Hematopoietic multipotent progenitor cell treated with erythropoietin and hydrocortisone succinate and interleukin-3 and kit ligand, for 4 days (in vitro differentiated cells): ENCODE data around the gene DNAH9.
"Not testable (repeated sequence)": the region's sequence is repeated elsewhere in the genome, so short reads cannot be mapped to it uniquely, and the experiment has no call there.

Experiments used
- DNase-seq: peaks from one replicate; pipeline ENCODE4 v3.0.0-alpha.2; 2015

Gene DNAH9

GRCh38 chr17:11928436-11928835 is 330.2 kb downstream of the DNAH9 start:
- DNase-seq, result peak; percentile 70

GRCh38 chr17:11932337-11932898 is 334.1 kb downstream of the DNAH9 start:
- DNase-seq, result no peak

- peak; percentile 78 for DNase-seq
Observed at GRCh38 chr17:11935734-11936406, 337.6 kb downstream of the DNAH9 start.

- DNase-seq, result no peak
Observed at GRCh38 chr17:11940904-11941303, 342.6 kb downstream of the DNAH9 start.

- DNase-seq, result not testable (repeated sequence)
Observed at GRCh38 chr17:11943086-11943485, 344.8 kb downstream of the DNAH9 start.

GRCh38 chr17:11943759-11944347 is 345.6 kb downstream of the DNAH9 start:
- no peak for DNase-seq

GRCh38 chr17:11944587-11944986 is 346.3 kb downstream of the DNAH9 start:
- no peak for DNase-seq

GRCh38 chr17:11948789-11949188 is 350.5 kb downstream of the DNAH9 start:
- no peak for DNase-seq

GRCh38 chr17:11949571-11949970 is 351.3 kb downstream of the DNAH9 start:
- not testable (repeated sequence) for DNase-seq

GRCh38 chr17:11950771-11951519 is 352.7 kb downstream of the DNAH9 start:
- no peak for DNase-seq

- DNase-seq, result no peak
Observed at GRCh38 chr17:11952610-11953009, 354.3 kb downstream of the DNAH9 start.

GRCh38 chr17:11953924-11954323 is 355.7 kb downstream of the DNAH9 start:
- no peak for DNase-seq

GRCh38 chr17:11954936-11955335 is 356.7 kb downstream of the DNAH9 start:
- no peak for DNase-seq

GRCh38 chr17:11969565-11969964 is 371.3 kb downstream of the DNAH9 start:
- DNase-seq, result no peak

GRCh38 chr17:11972741-11973140 is 374.5 kb downstream of the DNAH9 start:
- DNase-seq, result not testable (repeated sequence)

GRCh38 chr17:11979795-11980194 is 381.5 kb downstream of the DNAH9 start:
- DNase-seq, result no peak

- DNase-seq, result peak; percentile 27
Observed at GRCh38 chr17:11980813-11981212, 382.5 kb downstream of the DNAH9 start.

- DNase-seq, result no peak
Observed at GRCh38 chr17:11981862-11982261, 383.6 kb downstream of the DNAH9 start.

GRCh38 chr17:11986179-11986941 is 388.1 kb downstream of the DNAH9 start:
- no peak for DNase-seq

- DNase-seq, result peak; percentile 42
Observed at GRCh38 chr17:11986942-11987329, 388.7 kb downstream of the DNAH9 start.

- no peak for DNase-seq
Observed at GRCh38 chr17:11990363-11990983, 392.2 kb downstream of the DNAH9 start.

GRCh38 chr17:11991461-11991860 is 393.2 kb downstream of the DNAH9 start:
- no peak for DNase-seq
